ENCODE data around the gene PGA3.
"Not testable (repeated sequence)": the region's sequence is repeated elsewhere in the genome, so short reads cannot be mapped to it uniquely, and the experiment has no call there.

GRCh38 chr11:61165785-61166184 lies 37.5 kb upstream of the PGA3 start:
- TF ChIP-seq POLR2AphosphoS5 (IDR thresholded peaks at IDR 0.05; ENCODE audit: borderline replicate concordance, low read depth, low read length); EZH2 (IDR thresholded peaks at IDR 0.05); FOXP2 (optimal IDR thresholded peaks at IDR 0.05; ENCODE audit: control extremely low read depth, extremely low read length, insufficient read depth): not testable (repeated sequence)

Data from SK-N-MC (cell line).